ENCODE results near the gene GALNT5. TPM values are rescaled to one million over a fixed set of nuclear protein-coding genes. Genes with fewer than 3 reads are reported as not detected.

GALNT5 gene, protein sequence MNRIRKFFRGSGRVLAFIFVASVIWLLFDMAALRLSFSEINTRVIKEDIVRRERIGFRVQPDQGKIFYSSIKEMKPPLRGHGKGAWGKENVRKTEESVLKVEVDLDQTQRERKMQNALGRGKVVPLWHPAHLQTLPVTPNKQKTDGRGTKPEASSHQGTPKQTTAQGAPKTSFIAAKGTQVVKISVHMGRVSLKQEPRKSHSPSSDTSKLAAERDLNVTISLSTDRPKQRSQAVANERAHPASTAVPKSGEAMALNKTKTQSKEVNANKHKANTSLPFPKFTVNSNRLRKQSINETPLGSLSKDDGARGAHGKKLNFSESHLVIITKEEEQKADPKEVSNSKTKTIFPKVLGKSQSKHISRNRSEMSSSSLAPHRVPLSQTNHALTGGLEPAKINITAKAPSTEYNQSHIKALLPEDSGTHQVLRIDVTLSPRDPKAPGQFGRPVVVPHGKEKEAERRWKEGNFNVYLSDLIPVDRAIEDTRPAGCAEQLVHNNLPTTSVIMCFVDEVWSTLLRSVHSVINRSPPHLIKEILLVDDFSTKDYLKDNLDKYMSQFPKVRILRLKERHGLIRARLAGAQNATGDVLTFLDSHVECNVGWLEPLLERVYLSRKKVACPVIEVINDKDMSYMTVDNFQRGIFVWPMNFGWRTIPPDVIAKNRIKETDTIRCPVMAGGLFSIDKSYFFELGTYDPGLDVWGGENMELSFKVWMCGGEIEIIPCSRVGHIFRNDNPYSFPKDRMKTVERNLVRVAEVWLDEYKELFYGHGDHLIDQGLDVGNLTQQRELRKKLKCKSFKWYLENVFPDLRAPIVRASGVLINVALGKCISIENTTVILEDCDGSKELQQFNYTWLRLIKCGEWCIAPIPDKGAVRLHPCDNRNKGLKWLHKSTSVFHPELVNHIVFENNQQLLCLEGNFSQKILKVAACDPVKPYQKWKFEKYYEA
- polyA plus RNA-seq (2013, experiment 1 of 2): 0.18 TPM
- polyA plus RNA-seq (2013, experiment 2 of 2): 0.21 TPM

DNA sequence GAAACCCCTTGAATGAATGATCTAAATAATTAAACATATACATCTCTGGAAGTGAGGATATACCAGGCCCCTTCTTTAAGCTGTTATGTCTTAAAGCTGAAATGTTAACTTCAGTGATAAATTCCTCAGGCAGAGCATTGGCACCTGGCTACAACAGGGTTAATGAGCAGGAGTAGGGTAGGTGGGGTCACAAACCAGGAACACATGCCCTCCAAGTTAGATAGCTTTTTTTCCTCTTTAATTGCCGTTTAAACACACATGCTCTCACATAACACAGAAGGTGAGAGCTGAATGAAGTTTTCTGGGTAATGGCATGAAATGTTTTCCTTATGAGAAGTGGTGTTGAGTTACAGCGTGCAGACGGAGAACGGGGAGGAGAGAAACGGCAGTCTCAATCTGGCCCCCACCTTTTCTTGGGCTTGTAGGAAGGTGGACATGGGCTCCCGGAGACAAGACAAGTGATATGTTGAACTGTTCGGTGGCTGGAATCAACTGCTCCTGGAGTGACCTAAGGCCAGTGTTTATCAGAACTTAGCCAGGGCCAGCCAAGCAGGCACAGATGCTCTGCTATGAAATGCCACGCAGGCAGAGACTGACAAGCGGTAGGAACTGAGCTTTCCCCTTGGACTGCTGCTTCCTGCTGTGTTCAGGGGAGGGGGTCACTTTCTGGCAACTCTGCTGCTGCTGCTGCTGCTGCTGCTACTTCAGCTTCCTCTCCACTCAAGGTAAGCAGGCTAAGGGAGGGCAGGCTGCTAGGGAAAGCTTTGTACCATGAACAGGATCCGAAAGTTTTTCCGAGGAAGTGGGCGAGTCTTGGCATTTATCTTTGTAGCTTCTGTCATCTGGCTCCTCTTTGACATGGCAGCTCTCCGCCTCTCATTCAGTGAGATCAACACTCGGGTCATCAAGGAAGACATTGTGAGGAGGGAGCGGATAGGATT is at the start of gene GALNT5:
Gene GALNT5, plus strand, starts transcription at position 394 of the 941 bp plus-strand sequence. Its CDS starts 378 bp downstream, at position 772.
- no peak within 1 kb of the TSS for H2BK5ac ChIP-seq (ENCODE audit: low read length)
- peak within 1 kb of the TSS; percentile 57 for H3K4me2 ChIP-seq (ENCODE audit: insufficient read depth, low read length, poor library complexity, severe bottlenecking)
- no peak within 1 kb of the TSS for H2BK12ac ChIP-seq (ENCODE audit: low read length)
- H3K79me1 ChIP-seq (ENCODE audit: low read depth, low read length): no peaks in the 10 kb centered on the region
- peak; percentile 9 for DNase-seq (ENCODE audit: low spot score)
- H3K27me3 ChIP-seq (ENCODE audit: control insufficient read depth in 3 of 3, insufficient read depth in 3 of 3, low read depth in 1 of 3, low read length in 3 of 3): peaks cover 0 to 4% (median 0%) of the 10 kb centered on the region in 3 experiments
- peak within 1 kb of the TSS; percentile 24 to 56 for H3K4me3 ChIP-seq (ENCODE audit: low read length in 2 of 2)
- H3K9me3 ChIP-seq (replicated peaks in 1 of 2; ENCODE audit: control insufficient read depth in 2 of 2, insufficient read depth in 1 of 2, low read depth in 1 of 2, low read length in 2 of 2): no peaks in the 10 kb centered on the region
- no CpG with 5 or more reads among the region's 15 CpGs for WGBS, 2 donors (ENCODE audit: extremely low coverage in 2 of 2, insufficient read length in 2 of 2, insufficient replicate concordance in 1 of 2)
- H3K23ac ChIP-seq (ENCODE audit: low read depth, low read length, poor library complexity): no peak within 1 kb of the TSS
- no peak within 1 kb of the TSS for H3K4ac ChIP-seq (ENCODE audit: low read length)
- no peak within 1 kb of the TSS for H3K27ac ChIP-seq (replicated peaks; ENCODE audit: low read length)
- H4K8ac ChIP-seq (ENCODE audit: low read depth, low read length): no peak within 1 kb of the TSS
- peak within 1 kb of the TSS; percentile 1 for H3K9ac ChIP-seq (ENCODE audit: low read depth, low read length, poor library complexity)
- H2BK120ac ChIP-seq (ENCODE audit: low read depth, low read length): no peak within 1 kb of the TSS
- H3K4me1 ChIP-seq (ENCODE audit: control insufficient read depth in 2 of 2, insufficient read depth in 1 of 2, low read depth in 1 of 2, low read length in 2 of 2): peaks cover 2 to 12% of the 10 kb centered on the region in 2 donors
- no peak within 1 kb of the TSS for H3K14ac ChIP-seq (ENCODE audit: low read length)
- H4K91ac ChIP-seq (ENCODE audit: low read depth, low read length, poor library complexity): no peak within 1 kb of the TSS
- no peaks in the 10 kb centered on the region for H3K36me3 ChIP-seq (replicated peaks in 1 of 2; ENCODE audit: control insufficient read depth in 2 of 2, insufficient read depth in 2 of 2, low read length in 2 of 2)
- no peak within 1 kb of the TSS for H2AK5ac ChIP-seq (ENCODE audit: low read depth, low read length)
- H3K18ac ChIP-seq (ENCODE audit: low read length): peak within 1 kb of the TSS; percentile 39
- H2AFZ ChIP-seq (ENCODE audit: low read length): peak within 1 kb of the TSS; percentile 67
- no peak within 1 kb of the TSS for H2BK15ac ChIP-seq (ENCODE audit: low read length)

DNA sequence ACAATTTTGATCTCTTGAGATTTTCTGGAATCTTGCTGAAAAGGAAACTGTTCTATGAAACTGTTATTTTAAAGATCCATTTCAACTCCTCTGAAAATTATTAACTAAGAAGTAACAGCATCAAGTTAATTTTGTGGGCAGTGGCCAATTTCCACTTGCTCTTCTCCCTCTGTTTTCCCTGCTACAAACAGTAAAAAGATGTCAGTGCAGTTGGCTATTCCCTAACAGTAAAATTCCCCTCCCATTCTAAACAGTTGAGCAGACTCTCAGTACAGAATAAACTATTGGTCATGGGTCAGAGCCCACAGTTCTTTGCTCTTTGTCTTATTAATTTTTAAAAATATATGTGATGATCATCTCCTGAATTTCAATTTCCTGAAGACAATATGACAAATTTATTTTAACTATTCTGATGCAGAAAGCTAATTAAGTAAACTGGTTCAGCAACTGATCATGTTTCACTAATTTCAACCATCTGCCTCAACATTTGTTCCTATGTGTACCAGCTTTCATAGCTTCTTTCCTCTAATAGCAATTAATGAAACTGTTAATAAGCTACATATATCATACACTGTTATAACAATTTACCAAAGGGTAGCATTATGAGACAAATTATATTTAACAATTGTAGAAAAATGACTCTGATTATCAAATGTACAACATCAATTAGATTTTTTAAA is 41.1 kb upstream of the GALNT5 start:
- H3K4ac ChIP-seq (ENCODE audit: low read length): no peak overlapping the region
- H3K4me2 ChIP-seq (ENCODE audit: insufficient read depth, low read length, poor library complexity, severe bottlenecking): no peak overlapping the region
- no peaks in the 10 kb centered on the region for H3K79me1 ChIP-seq (ENCODE audit: low read depth, low read length)
- H2AK5ac ChIP-seq (ENCODE audit: low read depth, low read length): no peak overlapping the region
- H3K4me1 ChIP-seq (ENCODE audit: control insufficient read depth in 2 of 2, insufficient read depth in 1 of 2, low read depth in 1 of 2, low read length in 2 of 2): no peaks in the 10 kb centered on the region
- no peak overlapping the region for H2AFZ ChIP-seq (ENCODE audit: low read length)
- H3K27ac ChIP-seq (replicated peaks; ENCODE audit: low read length): no peak overlapping the region
- H2BK5ac ChIP-seq (ENCODE audit: low read length): no peak overlapping the region
- H2BK15ac ChIP-seq (ENCODE audit: low read length): no peak overlapping the region
- no peak overlapping the region for H2BK12ac ChIP-seq (ENCODE audit: low read length)
- DNase-seq (ENCODE audit: low spot score): no peak
- H3K27me3 ChIP-seq (ENCODE audit: control insufficient read depth in 3 of 3, insufficient read depth in 3 of 3, low read depth in 1 of 3, low read length in 3 of 3): no peaks in the 10 kb centered on the region
- no peak overlapping the region for H3K18ac ChIP-seq (ENCODE audit: low read length)
- H3K36me3 ChIP-seq (replicated peaks in 1 of 2; ENCODE audit: control insufficient read depth in 2 of 2, insufficient read depth in 2 of 2, low read length in 2 of 2): no peaks in the 10 kb centered on the region
- no peak overlapping the region for H3K9ac ChIP-seq (ENCODE audit: low read depth, low read length, poor library complexity)
- no peak overlapping the region for H3K4me3 ChIP-seq (ENCODE audit: low read length in 2 of 2)
- no peak overlapping the region for H4K8ac ChIP-seq (ENCODE audit: low read depth, low read length)
- no peak overlapping the region for H3K14ac ChIP-seq (ENCODE audit: low read length)
- H3K9me3 ChIP-seq (replicated peaks in 1 of 2; ENCODE audit: control insufficient read depth in 2 of 2, insufficient read depth in 1 of 2, low read depth in 1 of 2, low read length in 2 of 2): no peaks in the 10 kb centered on the region
- H4K91ac ChIP-seq (ENCODE audit: low read depth, low read length, poor library complexity): no peak overlapping the region
- no peak overlapping the region for H3K23ac ChIP-seq (ENCODE audit: low read depth, low read length, poor library complexity)
- H2BK120ac ChIP-seq (ENCODE audit: low read depth, low read length): no peak overlapping the region

DNA sequence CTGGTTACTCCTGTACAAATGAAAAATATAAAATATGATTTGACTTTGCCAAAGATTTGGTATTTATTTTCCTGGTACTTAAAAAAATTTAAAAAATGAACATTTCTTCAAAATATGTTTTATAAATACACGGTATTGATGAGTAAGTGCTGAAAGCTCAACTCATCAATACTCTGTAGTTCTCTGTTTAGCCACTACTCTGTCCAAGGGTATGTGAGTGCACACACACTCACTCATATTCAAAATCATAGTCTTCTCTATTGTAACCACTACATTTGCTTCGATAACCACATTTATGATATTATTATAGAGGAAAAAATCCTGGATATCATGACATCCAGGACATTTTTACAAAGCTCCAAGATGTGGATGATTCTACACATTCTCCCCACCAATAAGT is 40.1 kb upstream of the GALNT5 start:
- WGBS, 2 donors (ENCODE audit: extremely low coverage in 2 of 2, insufficient read length in 2 of 2, insufficient replicate concordance in 1 of 2): no CpG with 5 or more reads among the region's 2 CpGs
- Histone ChIP-seq H3K27ac (replicated peaks; ENCODE audit: low read length) (no peak overlapping the region), H4K8ac (ENCODE audit: low read depth, low read length) (no peak overlapping the region), H3K27me3 (ENCODE audit: control insufficient read depth in 3 of 3, insufficient read depth in 3 of 3, low read depth in 1 of 3, low read length in 3 of 3) (no peaks in the 10 kb centered on the region), H3K23ac (ENCODE audit: low read depth, low read length, poor library complexity) (no peak overlapping the region), H3K14ac (ENCODE audit: low read length) (no peak overlapping the region), H2BK120ac (ENCODE audit: low read depth, low read length) (no peak overlapping the region), H2BK12ac (ENCODE audit: low read length) (no peak overlapping the region), H3K36me3 (replicated peaks in 1 of 2; ENCODE audit: control insufficient read depth in 2 of 2, insufficient read depth in 2 of 2, low read length in 2 of 2) (no peaks in the 10 kb centered on the region), H3K18ac (ENCODE audit: low read length) (no peak overlapping the region), H2BK15ac (ENCODE audit: low read length) (no peak overlapping the region), H3K9me3 (replicated peaks in 1 of 2; ENCODE audit: control insufficient read depth in 2 of 2, insufficient read depth in 1 of 2, low read depth in 1 of 2, low read length in 2 of 2) (no peaks in the 10 kb centered on the region), H3K4me2 (ENCODE audit: insufficient read depth, low read length, poor library complexity, severe bottlenecking) (no peak overlapping the region), H4K91ac (ENCODE audit: low read depth, low read length, poor library complexity) (no peak overlapping the region), H2BK5ac (ENCODE audit: low read length) (no peak overlapping the region), H3K4me3 (ENCODE audit: low read length in 2 of 2) (no peak overlapping the region), H3K9ac (ENCODE audit: low read depth, low read length, poor library complexity) (no peak overlapping the region), H2AFZ (ENCODE audit: low read length) (no peak overlapping the region), H3K4me1 (ENCODE audit: control insufficient read depth in 2 of 2, insufficient read depth in 1 of 2, low read depth in 1 of 2, low read length in 2 of 2) (no peaks in the 10 kb centered on the region), H3K4ac (ENCODE audit: low read length) (no peak overlapping the region), H2AK5ac (ENCODE audit: low read depth, low read length) (no peak overlapping the region), H3K79me1 (ENCODE audit: low read depth, low read length) (no peaks in the 10 kb centered on the region)
- no peak for DNase-seq (ENCODE audit: low spot score)
